Activated naive CD8-positive, alpha-beta T cell treated with anti-CD3 and anti-CD28 coated beads, Interleukin-2, amount 10 ng/mL, durations not matched to agents 7 days and 5 days (primary cell): ENCODE data around the gene KRTAP12-3. TPM values are rescaled to one million over a fixed set of nuclear protein-coding genes. Genes with fewer than 3 reads are reported as not detected.

ENCODE experiments used
- total RNA-seq, 2 experiments: library from RNA; stranded (reverse); gene quantifications; one replicate each; pipeline ENCODE4 v1.2.3, GENCODE V29; 2021

KRTAP12-3 gene
- total RNA-seq, 2 experiments from 2014 or later: not detected

Other genes starting within 250 kb of the KRTAP12-3 start
- gene LRRC3, start 202.4 kb upstream of the KRTAP12-3 start, total RNA-seq: 1 to 10 TPM; 3.0 to 3.5 TPM
- gene KRTAP10-1, start 117.7 kb upstream of the KRTAP12-3 start, total RNA-seq: not detected
- not detected for gene KRTAP10-2, start 106.4 kb upstream of the KRTAP12-3 start, total RNA-seq
- gene KRTAP10-3, start 99.1 kb upstream of the KRTAP12-3 start, total RNA-seq: not detected
- not detected for gene KRTAP10-4, start 84.2 kb upstream of the KRTAP12-3 start, total RNA-seq
- not detected for gene KRTAP10-5, start 77.3 kb upstream of the KRTAP12-3 start, total RNA-seq
- not detected for gene KRTAP10-6, start 65.4 kb upstream of the KRTAP12-3 start, total RNA-seq
- not detected for gene KRTAP10-7, start 57.3 kb upstream of the KRTAP12-3 start, total RNA-seq
- not detected for gene KRTAP10-8, start 45.9 kb upstream of the KRTAP12-3 start, total RNA-seq
- not detected for gene KRTAP10-9, start 30.8 kb upstream of the KRTAP12-3 start, total RNA-seq
- not detected for gene KRTAP10-10, start 20.6 kb upstream of the KRTAP12-3 start, total RNA-seq
- gene KRTAP10-11, start 11.5 kb upstream of the KRTAP12-3 start, total RNA-seq: not detected
- gene KRTAP12-4, start 3.3 kb upstream of the KRTAP12-3 start, total RNA-seq: not detected
- not detected for gene KRTAP12-2, start 9.0 kb downstream of the KRTAP12-3 start, total RNA-seq
- gene KRTAP12-1, start 24.2 kb downstream of the KRTAP12-3 start, total RNA-seq: not detected
- gene KRTAP10-12, start 39.2 kb downstream of the KRTAP12-3 start, total RNA-seq: not detected
- not detected for gene TSPEAR, start 53.6 kb downstream of the KRTAP12-3 start, total RNA-seq
- 100 to 1,000 TPM; 111 TPM for gene UBE2G2, start 143.9 kb downstream of the KRTAP12-3 start, total RNA-seq
- gene SUMO3, start 160.1 kb downstream of the KRTAP12-3 start, total RNA-seq: 10 to 100 TPM; 81.5 to 82.6 TPM
- 10 to 100 TPM; 66.1 to 73.2 TPM for gene PTTG1IP, start 215.8 kb downstream of the KRTAP12-3 start, total RNA-seq